Renal pelvis (tissue), 4 donors: Measurements from ENCODE around the gene U2AF1. TPM values are rescaled to one million over a fixed set of nuclear protein-coding genes. Genes with fewer than 3 reads are reported as not detected.
"Not testable (repeated sequence)": the region's sequence is repeated elsewhere in the genome, so short reads cannot be mapped to it uniquely, and the experiment has no call there.

Experiments used
- DNase-seq: peaks from one replicate; pipeline ENCODE4 v3.0.0-alpha.2; 2013
- polyA plus RNA-seq, 3 donors: library from polyadenylated mRNA; unstranded; fragments of 120-200 nt; gene quantifications; one replicate each; pipeline ENCODE4 v1.2.1, GENCODE V29; 2013; ENCODE audit not compliant: insufficient read length in 3 of 3

Gene U2AF1
- polyA plus RNA-seq, 3 donors, result 24.8 to 55.3 (median 55.2) TPM

GRCh38 chr21:43045876-43046821 lies 61.2 kb downstream of the U2AF1 start:
- DNase-seq, result not testable (repeated sequence)

- not testable (repeated sequence) for DNase-seq
These were observed 62.0 kb downstream of the U2AF1 start for GRCh38 chr21:43045165-43045875.

DNA sequence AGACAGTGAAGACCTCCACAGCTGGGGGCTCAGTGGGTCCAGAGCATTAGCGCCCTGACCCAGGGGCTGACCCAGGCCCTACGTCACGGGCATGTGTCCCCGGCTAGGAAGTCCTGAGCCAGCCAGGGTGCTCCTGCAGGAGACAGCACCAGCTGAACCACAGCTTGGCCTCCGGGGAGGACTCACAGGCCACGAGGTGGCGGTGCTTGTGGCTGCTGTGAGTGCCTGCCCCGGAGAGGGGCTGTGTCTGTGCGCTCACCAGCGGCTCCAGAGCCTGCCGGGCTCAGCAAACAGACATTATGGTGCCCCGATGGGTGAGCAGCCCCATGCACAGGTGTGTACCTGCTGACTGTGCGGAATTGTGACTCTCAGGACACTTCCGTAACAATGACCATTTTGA lies 62.8 kb downstream of the U2AF1 start:
- not testable (repeated sequence) for DNase-seq

- not testable (repeated sequence) for DNase-seq
These were observed 64.1 kb downstream of the U2AF1 start for GRCh38 chr21:43043291-43043690.

Other genes with a start within 250 kb of the U2AF1 start
- 10 to 100 TPM; 12.0 to 17.5 (median 13.9) TPM for gene WDR4, start 228.0 kb downstream of the U2AF1 start, polyA plus RNA-seq
- 10 to 100 TPM; 32.5 to 52.6 (median 51.1) TPM for gene NDUFV3, start 214.3 kb downstream of the U2AF1 start, polyA plus RNA-seq
- gene ERVH48-1, start 181.9 kb downstream of the U2AF1 start, polyA plus RNA-seq, result 1 to 10 TPM in 1 of 3 donors, under 1 TPM in 2; 0.20 to 2.4 (median 0.92) TPM
- 10 to 100 TPM; 24.9 to 30.2 (median 28.8) TPM for gene PKNOX1, start 133.0 kb downstream of the U2AF1 start, polyA plus RNA-seq
- 10 to 100 TPM; 12.0 to 56.1 (median 55.5) TPM for gene CBS, start 31.7 kb downstream of the U2AF1 start, polyA plus RNA-seq
- not detected for gene CRYAA, start 61.4 kb upstream of the U2AF1 start, polyA plus RNA-seq